GM20431 (cell line): ENCODE data around the gene SLC1A4.

Source experiments
- in situ Hi-C: fragments of 300-500 bp; cut with MseI, MboI; formaldehyde crosslinking; loops from one replicate; pipeline ENCODE4 v1.15.0; 2020; ENCODE audit warnings: low sequenced_read_pairs; ENCODE audit not compliant: unreplicated experiment

SLC1A4 gene

GRCh38 chr2:65044097-65044735 lies 55.0 kb downstream of the SLC1A4 start:
- in situ Hi-C loops, result loop anchor here (25.0 kb wide), 1 partner anchor 132 kb away; no protein-coding TSS in a partner anchor

DNA sequence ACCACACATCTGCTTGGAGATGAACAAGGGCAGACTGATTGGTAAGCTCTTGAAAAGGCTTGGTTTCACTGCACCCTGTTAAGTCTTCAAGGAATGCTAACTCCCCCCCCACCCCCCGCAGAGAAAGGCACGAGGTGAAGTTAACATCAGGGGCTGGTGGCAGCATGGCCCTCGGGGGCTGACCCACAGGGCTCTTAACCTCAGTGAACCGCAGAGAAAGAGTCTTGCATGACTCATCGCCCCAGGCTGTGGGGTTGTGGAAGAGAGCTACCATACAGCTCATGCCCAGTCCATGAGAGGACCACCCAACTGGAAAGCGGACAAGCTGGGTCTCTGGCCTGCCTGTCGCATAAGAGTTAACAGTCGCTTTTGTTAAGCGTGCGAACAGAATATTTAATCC lies 56.5 kb downstream of the SLC1A4 start:
- in situ Hi-C loops, result loop anchor here (25.0 kb wide), 1 partner anchor 133 kb away; no protein-coding TSS in a partner anchor

DNA sequence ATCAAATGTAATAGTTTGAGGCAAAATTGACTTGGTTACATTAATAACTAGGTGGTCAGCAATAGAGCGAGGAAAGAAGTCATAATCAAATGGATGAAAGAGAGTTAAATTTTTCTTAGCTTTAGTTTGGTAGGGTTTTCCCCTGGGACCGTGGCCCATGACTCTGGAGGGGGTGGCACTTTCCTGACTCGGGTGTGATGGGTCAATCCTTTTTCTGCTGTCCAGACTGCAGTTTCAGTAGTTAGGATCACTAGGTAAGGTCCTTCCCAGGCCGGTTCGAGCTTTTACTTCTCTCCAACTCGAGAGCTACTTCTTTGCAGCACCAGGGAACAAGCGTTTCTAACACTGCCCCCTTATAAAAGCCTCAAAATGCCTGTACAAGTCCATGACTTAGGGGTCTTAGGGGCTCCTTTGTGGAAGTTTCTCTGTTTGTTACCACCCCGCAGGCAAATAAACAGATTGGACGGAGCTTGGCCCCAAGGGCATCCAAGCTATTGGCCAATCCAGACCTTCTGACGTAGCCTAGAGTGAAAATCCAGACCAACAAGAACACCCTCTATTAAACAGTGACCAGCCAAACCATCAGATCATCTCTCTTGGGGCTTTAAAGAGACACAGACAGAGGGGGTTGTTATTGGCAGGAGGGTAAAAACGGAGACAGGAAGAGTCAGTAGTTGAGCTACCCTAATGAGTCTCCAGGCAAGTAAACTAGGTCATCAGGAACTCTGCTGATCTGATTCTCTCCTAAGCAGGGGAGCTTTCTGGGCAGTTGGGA lies 57.6 kb downstream of the SLC1A4 start:
- in situ Hi-C loops, result loop anchor here (25.0 kb wide), 1 partner anchor 135 kb away; no protein-coding TSS in a partner anchor

DNA sequence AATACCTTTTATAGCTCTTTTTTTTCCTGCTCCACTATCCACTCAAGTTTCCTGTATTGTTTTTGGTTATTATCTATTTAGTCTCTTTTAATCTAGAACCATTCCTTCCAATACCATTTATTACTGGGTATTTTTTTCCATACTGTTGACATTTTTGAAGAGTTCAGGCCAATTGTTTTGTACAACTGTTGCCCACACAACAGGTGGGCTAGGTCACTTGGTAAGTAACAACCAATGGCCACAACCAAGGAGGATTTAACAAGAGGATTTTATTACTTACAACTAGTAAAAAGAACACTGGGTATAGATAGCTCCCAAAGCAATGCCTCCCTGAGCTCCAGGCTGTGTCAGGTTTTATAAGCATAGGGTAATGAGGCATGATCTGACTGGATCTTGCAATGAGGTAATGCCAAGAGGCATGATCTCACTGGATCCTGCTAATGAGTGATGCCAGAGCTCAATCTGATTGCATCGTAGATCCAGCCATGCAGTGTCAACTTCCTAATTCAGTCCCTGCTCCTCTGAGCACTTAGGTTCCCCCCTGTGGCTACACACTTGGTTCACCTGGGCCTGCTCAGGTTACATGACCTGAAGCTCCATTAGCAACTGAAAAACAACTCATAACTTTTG lies 59.9 kb downstream of the SLC1A4 start:
- in situ Hi-C loops, result loop anchor here (25.0 kb wide), 1 partner anchor 137 kb away; no protein-coding TSS in a partner anchor

DNA sequence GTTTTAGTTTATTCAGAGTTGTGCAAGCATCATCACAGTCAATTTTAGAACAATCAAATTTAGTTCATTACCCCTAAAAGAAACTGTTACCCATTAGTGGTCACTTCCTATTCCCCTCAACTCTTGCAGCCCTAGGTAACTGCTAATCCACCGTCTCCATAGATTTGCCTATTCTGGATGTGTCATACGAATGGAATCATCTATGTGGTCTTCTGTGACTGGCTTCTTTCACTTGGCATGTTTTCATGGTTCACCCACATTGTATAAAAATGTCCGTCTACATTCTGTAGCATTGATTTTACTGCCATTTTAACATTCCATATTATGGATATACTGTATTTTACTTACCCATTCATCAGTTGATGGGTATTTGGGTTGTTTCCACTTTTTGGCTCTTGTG lies 61.7 kb downstream of the SLC1A4 start:
- in situ Hi-C loops, result loop anchor here (25.0 kb wide), 2 partner anchors 111 to 511 kb away; no protein-coding TSS in a partner anchor

- in situ Hi-C loops, result loop anchor here (25.0 kb wide), 2 partner anchors 109 to 509 kb away; no protein-coding TSS in a partner anchor
These were observed 64.0 kb downstream of the SLC1A4 start for GRCh38 chr2:65053199-65053598.

GRCh38 chr2:65054749-65055421 lies 65.7 kb downstream of the SLC1A4 start:
- in situ Hi-C loops, result loop anchor here (25.0 kb wide), 2 partner anchors 107 to 507 kb away; no protein-coding TSS in a partner anchor

DNA sequence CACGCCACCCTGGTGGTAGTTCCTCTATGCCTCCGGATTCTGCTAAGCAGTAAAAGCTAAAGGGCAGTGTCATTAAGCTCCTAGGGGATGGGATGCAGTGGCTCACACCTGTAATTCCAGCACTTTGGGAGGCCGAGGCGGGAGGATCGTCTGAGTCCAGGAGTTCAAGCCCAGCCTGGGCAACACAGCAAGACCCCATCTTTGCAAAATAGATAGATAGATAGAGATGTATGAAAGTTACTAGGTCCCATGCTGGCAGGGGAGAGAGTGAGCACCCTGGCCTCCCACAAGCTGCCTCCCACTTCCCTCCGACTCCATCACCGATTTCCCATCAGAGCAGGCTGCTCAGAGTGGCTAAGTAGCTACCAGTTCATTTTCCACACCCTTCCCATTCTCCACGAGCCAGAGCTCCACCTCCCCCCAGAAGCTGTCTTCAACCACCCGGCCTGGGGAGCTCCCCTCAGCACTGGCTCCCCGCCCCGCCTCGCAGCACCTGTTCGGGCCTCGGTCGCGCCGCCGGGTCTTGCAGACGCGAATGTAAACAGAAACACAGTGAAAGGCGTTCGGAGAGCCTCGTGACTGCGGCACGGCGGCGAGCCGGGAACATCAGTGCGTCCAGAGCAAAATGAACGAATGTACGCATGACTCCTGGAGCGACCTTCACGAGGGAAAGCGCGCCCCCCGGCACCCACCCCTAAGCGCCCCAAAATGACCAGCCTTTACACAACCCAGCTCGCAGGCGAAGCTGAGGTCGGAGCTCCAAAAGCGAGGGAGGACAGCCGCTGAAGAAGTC lies 66.4 kb downstream of the SLC1A4 start:
- in situ Hi-C loops, result loop anchor here (25.0 kb wide), 2 partner anchors 107 to 507 kb away; no protein-coding TSS in a partner anchor

- in situ Hi-C loops, result loop anchor here (25.0 kb wide), 2 partner anchors 106 to 506 kb away; no protein-coding TSS in a partner anchor
These were observed 67.2 kb downstream of the SLC1A4 start, which contains the start of gene CEP68 for GRCh38 chr2:65056215-65057053. CEP68 (plus strand) TSS chr2:65056416; CDS start chr2:65069445, 13,029 bp downstream.

DNA sequence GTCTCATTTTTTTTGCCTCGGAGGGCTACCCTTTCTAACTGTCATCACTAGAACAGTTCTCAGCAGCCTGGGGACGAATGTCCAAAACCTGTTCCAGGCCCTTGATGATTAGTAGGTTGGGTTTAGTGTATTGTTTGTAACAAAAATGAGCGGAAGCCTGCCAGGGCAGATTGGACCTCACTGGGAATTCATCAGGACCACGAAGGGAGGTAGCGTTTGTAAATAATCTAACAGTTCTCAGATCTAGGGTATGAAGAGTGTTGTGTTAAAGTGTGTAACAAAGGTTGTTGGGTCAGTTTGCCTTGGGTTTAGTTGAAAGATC lies 67.8 kb downstream of the SLC1A4 start:
- in situ Hi-C loops, result loop anchor here (25.0 kb wide), 2 partner anchors 105 to 505 kb away; no protein-coding TSS in a partner anchor

DNA sequence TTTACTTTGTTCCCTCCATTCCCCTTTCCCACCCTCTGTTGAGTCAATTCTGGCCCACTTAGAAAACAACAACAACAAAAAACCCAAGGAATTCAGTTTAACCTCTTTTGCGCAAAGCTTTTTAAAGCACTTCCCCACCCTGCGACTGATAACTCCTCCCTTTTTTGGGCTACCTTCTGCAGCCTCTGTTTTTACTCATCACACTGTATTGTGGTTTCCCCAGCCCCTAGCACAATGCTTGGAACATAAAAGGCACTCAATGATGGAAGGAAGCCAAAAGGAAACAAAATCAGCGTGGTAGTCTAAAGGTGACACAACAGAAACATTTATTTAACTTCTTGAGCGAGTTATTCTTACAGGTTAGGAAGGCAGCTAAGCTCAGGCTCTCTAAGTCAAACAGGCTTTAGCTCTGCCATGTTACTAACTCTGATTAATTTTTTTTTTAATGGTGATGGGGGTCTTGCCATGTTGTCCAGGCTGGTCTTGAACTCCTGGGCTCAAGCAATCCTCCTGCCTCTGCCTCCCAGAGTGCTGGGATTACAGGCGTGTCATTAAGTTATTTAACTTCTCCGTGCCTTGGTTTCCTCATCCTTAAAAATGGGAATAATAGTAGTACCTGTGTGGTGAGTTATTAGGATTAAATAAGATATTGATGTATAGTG lies 68.3 kb downstream of the SLC1A4 start:
- in situ Hi-C loops, result loop anchor here (25.0 kb wide), 2 partner anchors 105 to 505 kb away; no protein-coding TSS in a partner anchor

DNA sequence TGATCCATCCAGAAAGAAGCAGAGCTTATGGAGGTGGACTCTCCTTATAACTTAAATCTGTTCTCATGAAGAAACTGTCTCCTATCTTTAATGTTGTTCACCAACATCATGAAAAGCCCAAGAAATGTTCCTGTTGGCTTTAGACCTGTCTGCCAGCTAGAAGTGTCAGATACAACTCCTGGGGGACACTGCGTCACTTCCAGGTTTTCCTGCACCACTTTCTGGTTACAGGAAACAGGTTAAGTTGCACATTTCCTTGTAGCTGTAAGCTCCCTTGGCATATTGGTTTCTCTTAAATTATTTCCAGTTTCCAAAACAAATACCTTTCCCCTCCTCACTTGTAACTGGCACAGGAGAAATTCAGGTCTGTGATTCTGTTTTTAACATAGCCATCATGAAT lies 69.9 kb downstream of the SLC1A4 start:
- in situ Hi-C loops, result loop anchor here (25.0 kb wide), 2 partner anchors 103 to 503 kb away; no protein-coding TSS in a partner anchor

- in situ Hi-C loops, result loop anchor here (25.0 kb wide), 2 partner anchors 101 to 501 kb away; no protein-coding TSS in a partner anchor
These were observed 72.1 kb downstream of the SLC1A4 start for GRCh38 chr2:65061146-65061909.

GRCh38 chr2:65061910-65062339 lies 72.7 kb downstream of the SLC1A4 start:
- in situ Hi-C loops, result loop anchor here (25.0 kb wide), 2 partner anchors 100 to 500 kb away; no protein-coding TSS in a partner anchor

- in situ Hi-C loops, result loop anchor here (25.0 kb wide), 2 partner anchors 99 to 499 kb away; no protein-coding TSS in a partner anchor
These were observed 73.9 kb downstream of the SLC1A4 start for GRCh38 chr2:65062843-65063825.
